Cardiac fibroblast (primary cell): ENCODE measurements around the gene CD226.

Experiments used
- DNase-seq, 2 donors: peaks; one replicate each; pipeline versions ENCODE4 v3.0.0 to v3.0.0-alpha.2; 2010; ENCODE audit warnings: low read depth in 2 of 2
- H3K4me3 ChIP-seq, 2 donors: replicated peaks in 1 of 2; 1 replicate in 1 of 2; 2 replicates in 1 of 2; pipeline ENCODE4 v1.5.1; 2011; ENCODE audit warnings: low read depth in 2 of 2, low read length in 2 of 2, mild to moderate bottlenecking in 2 of 2, moderate library complexity in 1 of 2
- TF ChIP-seq, protein P1 (sequence below): IDR thresholded peaks from one replicate; pipeline ENCODE4 v1.5.1; 2011; ENCODE audit warnings: low read depth, mild to moderate bottlenecking, low read length, inconsistent platforms

CD226 gene

GRCh38 chr18:69854455-69854854 lies 93.2 kb downstream of the CD226 start:
- no peak for DNase-seq
- TF ChIP-seq, protein P1, sequence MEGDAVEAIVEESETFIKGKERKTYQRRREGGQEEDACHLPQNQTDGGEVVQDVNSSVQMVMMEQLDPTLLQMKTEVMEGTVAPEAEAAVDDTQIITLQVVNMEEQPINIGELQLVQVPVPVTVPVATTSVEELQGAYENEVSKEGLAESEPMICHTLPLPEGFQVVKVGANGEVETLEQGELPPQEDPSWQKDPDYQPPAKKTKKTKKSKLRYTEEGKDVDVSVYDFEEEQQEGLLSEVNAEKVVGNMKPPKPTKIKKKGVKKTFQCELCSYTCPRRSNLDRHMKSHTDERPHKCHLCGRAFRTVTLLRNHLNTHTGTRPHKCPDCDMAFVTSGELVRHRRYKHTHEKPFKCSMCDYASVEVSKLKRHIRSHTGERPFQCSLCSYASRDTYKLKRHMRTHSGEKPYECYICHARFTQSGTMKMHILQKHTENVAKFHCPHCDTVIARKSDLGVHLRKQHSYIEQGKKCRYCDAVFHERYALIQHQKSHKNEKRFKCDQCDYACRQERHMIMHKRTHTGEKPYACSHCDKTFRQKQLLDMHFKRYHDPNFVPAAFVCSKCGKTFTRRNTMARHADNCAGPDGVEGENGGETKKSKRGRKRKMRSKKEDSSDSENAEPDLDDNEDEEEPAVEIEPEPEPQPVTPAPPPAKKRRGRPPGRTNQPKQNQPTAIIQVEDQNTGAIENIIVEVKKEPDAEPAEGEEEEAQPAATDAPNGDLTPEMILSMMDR: no peak
- no peak overlapping the region for H3K4me3 ChIP-seq

GRCh38 chr18:69853051-69853450 lies 94.6 kb downstream of the CD226 start:
- TF ChIP-seq, protein P1: no peak
- H3K4me3 ChIP-seq: no peak overlapping the region
- no peak for DNase-seq

DNA sequence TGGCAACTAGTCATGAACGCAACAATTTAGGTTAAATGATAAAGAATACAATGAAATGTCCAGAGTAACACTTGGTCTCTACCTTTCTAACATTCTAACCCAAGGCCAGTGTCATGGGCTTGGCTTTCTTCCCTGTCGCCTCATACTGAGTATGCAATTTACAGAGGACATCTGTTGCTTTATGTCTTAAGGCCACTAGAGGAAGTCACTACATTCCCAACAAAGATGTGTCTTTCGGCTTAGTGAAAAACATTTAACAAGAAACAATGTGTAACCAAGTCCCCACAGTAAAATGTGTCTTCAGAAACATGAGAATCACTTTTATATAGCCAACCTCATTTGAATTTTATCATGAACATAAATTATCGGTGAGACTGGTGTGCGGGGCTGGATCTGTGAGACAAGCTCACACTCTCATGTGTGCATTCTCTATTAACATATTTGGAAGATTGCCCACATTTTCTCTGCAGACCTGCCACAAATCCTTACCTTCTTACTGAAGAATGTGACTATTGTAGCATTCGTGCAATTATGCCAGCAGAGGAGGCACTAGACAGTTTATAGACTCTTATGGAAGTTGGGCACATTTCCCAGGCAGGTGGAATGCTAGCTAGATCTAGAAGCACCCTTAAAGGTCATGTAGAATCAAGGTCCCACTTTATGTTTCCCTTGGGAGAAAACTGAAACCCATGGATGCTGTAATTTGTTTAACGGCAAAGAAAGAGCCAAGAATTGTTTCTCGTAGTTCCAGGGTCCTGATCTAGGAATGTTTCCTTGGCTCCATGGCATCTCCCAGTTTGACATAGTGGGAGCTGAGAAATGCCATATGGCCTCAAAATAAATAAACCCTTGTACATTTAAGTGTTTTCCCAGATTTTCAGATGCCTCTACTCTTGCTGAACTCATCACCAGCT lies 101.8 kb downstream of the CD226 start:
- TF ChIP-seq, protein P1: no peak
- peak in 1 of 2 donors; percentile 39 for DNase-seq
- no peak overlapping the region for H3K4me3 ChIP-seq

DNA sequence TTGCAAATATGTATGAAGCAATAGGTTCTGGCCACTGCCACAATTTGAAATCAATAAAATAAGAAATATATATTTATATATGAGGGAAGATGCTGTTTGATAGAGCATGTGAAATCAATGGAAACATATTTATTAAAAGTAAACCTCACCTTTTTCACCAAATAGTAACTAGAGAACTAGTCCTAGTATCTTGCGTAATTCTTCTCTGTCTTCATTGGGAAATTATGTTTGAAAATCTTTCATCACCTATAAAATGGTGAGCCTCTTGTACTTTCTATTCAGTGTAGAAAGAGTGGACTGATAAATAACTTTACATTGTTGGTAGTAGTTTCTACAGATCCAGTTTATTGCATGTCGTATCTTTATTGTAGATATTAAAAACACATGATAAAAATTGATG lies 103.0 kb downstream of the CD226 start:
- no peak for DNase-seq
- no peak overlapping the region for H3K4me3 ChIP-seq
- TF ChIP-seq, protein P1: no peak

GRCh38 chr18:69843015-69843414 lies 104.7 kb downstream of the CD226 start:
- no peak for DNase-seq
- no peak overlapping the region for H3K4me3 ChIP-seq
- TF ChIP-seq, protein P1: no peak

DNA sequence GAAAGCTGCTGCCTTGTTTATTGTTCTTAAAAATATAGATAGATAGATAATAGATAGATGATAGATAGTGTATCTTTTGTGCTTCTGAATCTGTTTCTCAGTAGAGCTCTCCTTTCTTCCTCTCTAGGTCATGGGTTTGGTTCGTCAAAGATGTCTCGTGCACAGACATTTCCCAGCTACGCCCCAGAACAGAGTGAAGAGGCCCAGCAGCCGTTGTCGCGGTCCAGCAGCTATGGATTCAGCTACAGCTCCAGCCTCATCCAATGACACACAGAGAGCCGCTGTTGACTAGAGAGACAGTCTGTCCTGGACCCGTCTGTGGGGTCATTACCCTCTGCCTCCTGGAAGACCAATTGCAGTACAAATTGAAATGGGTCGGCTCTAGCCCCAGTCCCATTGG lies 106.6 kb downstream of the CD226 start:
- TF ChIP-seq, protein P1: no peak
- no peak overlapping the region for H3K4me3 ChIP-seq
- no peak for DNase-seq
